HG03354 (cell line): Measurements from ENCODE around the gene HSD17B14.
"Not testable (repeated sequence)": the region's sequence is repeated elsewhere in the genome, so short reads cannot be mapped to it uniquely, and the experiment has no call there.

Experiments
- ATAC-seq: cut with Tn5 transposase; IDR thresholded peaks from one replicate; pipeline ENCODE4 v1.9.1; 2021; ENCODE audit warnings: mild to moderate bottlenecking; ENCODE audit not compliant: unreplicated experiment, poor library complexity, severe bottlenecking

HSD17B14 gene

GRCh38 chr19:48805452-48805851 is 30.8 kb downstream of the HSD17B14 start:
- no peak for ATAC-seq

DNA sequence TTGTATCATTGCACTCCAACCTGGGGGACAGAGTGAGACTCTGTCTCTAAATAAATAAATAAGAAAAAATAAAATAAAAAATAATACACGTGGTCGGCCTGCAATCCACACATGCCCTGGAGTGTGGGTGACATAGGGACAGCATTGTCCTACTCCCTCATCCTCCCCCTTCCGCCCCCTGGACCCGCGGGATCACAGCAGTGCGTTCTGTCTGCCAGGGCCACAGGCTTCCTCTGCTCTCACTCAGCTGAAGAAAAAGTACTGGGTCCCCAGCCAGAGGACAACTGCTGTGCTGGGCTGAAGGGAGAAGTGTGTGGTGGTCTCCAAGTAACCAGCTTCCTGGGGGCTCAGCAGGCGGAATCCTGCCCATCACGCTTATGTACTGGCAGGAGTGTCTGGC is 31.8 kb downstream of the HSD17B14 start:
- ATAC-seq = no peak

DNA sequence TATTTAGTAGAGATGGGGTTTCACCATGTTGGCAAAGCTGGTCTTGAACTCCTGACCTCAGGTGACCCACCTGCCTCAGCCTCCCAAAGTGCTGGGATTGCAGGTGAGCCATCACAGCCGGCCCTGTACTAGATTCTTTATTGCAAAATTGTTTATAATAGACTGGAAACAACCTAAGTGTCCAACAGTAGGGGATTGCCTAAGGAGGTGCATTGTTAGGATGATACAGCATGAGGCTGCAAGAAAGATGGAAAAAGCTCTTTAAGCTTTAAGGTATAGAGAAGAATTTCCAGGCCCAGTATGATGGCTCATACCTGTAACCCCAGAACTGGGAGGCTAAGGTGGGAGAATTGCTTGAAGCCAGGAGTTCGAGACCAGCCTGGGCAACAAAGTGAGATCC is 33.7 kb downstream of the HSD17B14 start:
- ATAC-seq = no peak

GRCh38 chr19:48799358-48800300 is 36.7 kb downstream of the HSD17B14 start:
- no peak for ATAC-seq

DNA sequence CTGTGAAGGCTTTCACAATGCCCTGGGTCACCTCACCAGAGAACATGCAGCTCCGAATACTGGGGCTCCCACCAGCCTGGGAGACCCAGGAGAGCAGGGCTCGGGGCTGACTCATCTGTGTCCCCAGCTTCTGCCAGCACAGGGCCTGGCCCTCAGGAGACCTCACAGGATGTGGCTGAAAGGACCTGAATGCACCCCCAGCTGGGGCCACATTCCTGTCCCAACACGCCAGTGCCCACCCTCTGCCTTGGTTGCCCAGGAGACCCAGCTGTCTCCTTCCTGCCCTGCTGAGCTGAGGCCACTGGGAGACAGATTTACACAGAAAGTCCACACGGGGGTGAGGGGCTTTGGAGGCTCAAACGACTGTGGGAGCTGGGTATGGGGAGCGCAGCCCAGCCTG is 37.4 kb downstream of the HSD17B14 start:
- no peak for ATAC-seq

- no peak for ATAC-seq
Observed at GRCh38 chr19:48797103-48797502, 39.2 kb downstream of the HSD17B14 start.

GRCh38 chr19:48796298-48797083 is 39.8 kb downstream of the HSD17B14 start:
- ATAC-seq = no peak

GRCh38 chr19:48795685-48796070 is 40.6 kb downstream of the HSD17B14 start:
- no peak for ATAC-seq

DNA sequence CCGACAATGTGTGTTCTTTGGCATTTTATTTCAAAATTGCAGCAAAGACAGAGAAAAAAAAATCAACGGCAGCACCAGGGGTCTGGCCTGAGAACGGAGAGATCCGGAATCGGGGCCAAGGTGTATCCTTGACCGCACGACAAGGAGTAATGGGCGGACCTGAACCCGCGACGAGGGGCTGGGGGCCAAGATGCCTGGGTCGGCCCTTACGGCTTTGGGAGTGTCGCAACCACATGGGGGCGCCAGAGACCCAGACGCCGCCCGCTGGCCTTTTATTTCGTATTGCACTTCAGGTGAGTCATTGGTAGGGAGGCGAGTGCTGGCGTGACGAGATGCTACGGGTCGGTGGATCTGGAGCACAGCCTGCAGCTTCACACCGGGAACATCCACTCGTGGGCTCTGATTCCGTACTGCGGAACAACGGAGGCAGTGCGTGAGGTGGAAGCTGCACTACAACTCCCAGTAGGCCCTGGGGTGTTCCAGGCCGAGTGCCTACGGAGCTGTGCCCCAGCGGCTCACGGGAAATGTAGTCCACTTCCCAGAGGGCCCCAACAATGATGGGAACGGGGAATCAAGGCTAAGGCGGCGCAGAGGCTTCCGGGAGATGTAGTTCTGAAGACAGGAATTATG is 41.1 kb downstream of the HSD17B14 start:
- ATAC-seq = peak; percentile 89

DNA sequence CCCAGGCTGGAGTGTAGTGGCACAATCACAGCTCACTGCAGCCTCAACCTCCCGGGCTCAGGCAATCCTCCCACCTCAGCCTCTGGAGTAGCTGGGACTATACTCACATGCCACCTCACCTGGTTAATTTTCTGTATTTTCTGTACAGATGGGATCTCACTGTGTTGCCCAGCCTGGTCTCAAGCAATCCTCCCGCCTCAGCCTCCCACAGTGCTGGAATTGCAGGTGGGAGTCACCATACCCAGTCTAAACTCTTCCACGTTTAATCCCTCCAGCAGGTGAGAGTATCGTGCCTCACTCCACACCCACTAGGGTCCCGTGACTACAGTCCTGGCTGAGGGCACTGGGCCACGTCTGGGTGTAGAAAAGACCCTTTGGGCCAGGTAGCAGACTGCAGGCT is 42.0 kb downstream of the HSD17B14 start:
- ATAC-seq = no peak

- ATAC-seq = no peak
Observed at GRCh38 chr19:48793271-48793670, 43.0 kb downstream of the HSD17B14 start.

DNA sequence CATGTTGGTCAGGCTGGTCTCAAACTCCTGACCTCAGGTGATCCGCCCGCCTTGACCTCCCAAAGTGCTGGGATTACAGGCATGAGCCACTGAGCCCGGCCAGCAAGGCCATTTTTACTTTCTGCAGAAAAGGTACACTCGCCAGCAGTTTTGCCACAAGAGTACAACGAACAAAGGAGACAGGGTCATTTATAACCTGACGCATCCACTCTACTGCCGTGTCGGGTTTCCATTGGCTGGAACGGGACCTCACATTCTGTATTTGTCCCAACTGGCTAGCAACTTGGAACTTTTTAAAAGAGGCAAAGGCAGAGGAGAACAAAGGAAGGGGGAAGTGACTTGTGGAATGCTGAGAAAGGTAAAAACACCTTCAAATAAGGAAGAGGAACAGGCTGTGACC is 49.0 kb downstream of the HSD17B14 start:
- not testable (repeated sequence) for ATAC-seq

DNA sequence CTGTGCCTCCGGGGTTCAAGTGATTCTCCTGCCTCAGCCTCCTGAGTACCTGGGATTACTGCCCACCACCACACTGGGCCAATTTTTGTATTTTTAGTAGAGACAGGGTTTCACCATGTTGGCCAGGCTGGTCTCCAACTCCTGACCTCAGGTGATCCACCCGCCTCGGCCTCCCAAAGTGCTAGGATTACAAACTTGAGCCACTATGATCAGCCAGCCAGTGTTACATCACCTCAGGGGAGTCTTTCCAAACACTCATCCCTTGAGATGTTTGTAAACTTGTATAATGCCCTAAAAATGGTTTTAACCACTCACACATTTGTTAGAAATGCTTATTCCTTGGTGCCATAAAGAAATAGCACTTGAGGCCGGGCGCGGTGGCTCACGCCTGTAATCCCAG is 49.9 kb downstream of the HSD17B14 start:
- ATAC-seq = not testable (repeated sequence)

DNA sequence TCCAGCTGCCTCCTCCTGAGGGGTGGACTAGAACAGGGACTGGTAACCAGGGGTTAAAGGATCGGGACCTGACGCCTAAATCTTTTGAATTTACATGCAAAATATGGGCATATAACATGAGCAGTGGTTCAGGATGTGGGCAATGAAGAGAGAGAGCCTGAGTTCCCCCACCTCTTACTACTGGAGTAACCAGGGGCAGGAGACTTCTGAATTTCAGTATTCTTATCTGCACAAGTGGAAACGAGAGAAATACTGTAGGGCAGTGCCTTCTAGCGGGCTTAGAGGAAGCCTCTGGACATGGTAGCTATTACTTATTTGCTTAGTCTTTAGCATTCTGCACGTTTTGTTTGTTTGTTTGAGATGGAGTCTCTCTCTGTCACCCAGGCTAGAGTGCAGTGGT is 51.8 kb downstream of the HSD17B14 start:
- no peak for ATAC-seq

GRCh38 chr19:48780631-48781391 is 55.5 kb downstream of the HSD17B14 start:
- ATAC-seq = no peak

GRCh38 chr19:48779636-48780035 is 56.7 kb downstream of the HSD17B14 start:
- ATAC-seq = no peak

DNA sequence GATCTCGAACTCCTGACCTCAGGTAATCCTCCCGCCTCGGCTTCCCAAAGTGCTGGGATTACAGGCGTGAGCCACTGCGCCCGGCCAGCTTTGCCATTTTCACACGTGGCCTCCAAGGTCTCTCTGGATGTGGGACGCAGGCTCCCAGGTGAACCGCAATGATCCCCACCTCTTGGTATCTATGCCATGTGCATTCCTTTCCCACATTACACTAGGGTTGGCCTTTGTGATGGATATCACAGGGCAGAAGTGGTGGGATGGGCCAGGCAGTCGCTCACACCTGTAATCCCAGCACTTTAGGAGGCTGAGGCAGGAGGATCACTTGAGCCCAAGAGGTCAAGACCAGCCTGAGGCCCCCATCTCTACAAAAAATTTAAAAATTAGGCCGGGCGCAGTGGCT is 58.6 kb downstream of the HSD17B14 start:
- no peak for ATAC-seq

DNA sequence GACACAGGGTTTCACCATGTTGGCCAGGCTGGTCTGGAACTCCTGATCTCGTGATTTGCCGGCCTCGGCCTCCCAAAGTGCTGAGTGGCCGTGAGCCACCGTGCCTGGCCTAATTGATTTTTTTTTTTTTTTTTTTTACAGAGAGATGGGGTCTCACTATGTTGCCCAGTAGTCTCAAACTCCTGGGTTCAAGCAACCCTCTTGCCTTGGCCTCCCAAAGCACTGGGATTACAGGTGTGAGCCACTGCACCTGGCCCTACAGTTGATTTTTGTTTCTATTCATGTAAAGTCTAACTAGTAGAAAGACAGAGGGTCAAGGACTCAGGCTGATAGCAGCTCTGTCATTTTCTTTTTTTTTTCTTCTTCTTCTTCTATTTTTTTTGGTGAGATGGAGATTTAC is 59.2 kb downstream of the HSD17B14 start:
- ATAC-seq = no peak

GRCh38 chr19:48772503-48772953 is 63.8 kb downstream of the HSD17B14 start:
- no peak for ATAC-seq
